A549 (cell line): ENCODE measurements around the gene WWC1. TPM values are rescaled to one million over a fixed set of nuclear protein-coding genes. Genes with fewer than 3 reads are reported as not detected.

Source experiments
- ATAC-seq, 2 experiments: fragments of 200-7000 bp in 1 of 2; fragments of >200 bp in 1 of 2; cut with Nextera tagmentation in 1 of 2; cut with Tn5 transposase in 1 of 2; 3 replicates each; pipeline versions ENCODE4 v1.8.0 to v1.9.1; 2018 to 2020; ENCODE audit warnings: mild to moderate bottlenecking in 1 of 2, moderate library complexity in 1 of 2
- CTCF ChIA-PET: fragments of 300-600 bp; sonication (Branson Sonifier 250); formaldehyde crosslinking; extraction: SDS; loops from one replicate; lab custom pipeline; 2021; ENCODE audit warnings: antibody characterized with exemption, inconsistent platforms; lab: Yijun Ruan, JAX
- POLR2A ChIA-PET: fragments of 350-600 bp; formaldehyde crosslinking; extraction: SDS; loops from one replicate; lab custom pipeline; 2021; ENCODE audit warnings: antibody characterized with exemption, inconsistent platforms; lab: Yijun Ruan, JAX
- DNase-seq, 2 experiments: peaks; one replicate each; pipeline versions ENCODE4 v3.0.0 to v3.0.0-alpha.2; 2011 to 2016; ENCODE audit warnings: low read depth in 1 of 2, low spot score in 1 of 2
- FAIRE-seq: peaks from 2 replicates; lab custom pipeline; 2011; peaks lifted over from hg19 to GRCh38; lab: Jason Lieb, UNC
- H3K27ac ChIP-seq, 2 experiments: fragments of >200 bp; sonication (Bioruptor Twin); formaldehyde crosslinking; 3 replicates each; pipeline ENCODE4 v1.5.1; 2016 to 2017
- H3K4me1 ChIP-seq: fragments of >200 bp; sonication (Bioruptor Twin); formaldehyde crosslinking; 3 replicates; pipeline ENCODE4 v1.6.1; 2016
- H3K4me2 ChIP-seq: fragments of >200 bp; sonication (Bioruptor Twin); formaldehyde crosslinking; 3 replicates; pipeline ENCODE4 v1.6.1; 2016
- H3K4me3 ChIP-seq: fragments of >200 bp; sonication (Bioruptor Twin); formaldehyde crosslinking; 3 replicates; pipeline ENCODE4 v1.5.1; 2016
- H3K9me3 ChIP-seq: fragments of >200 bp; sonication (Bioruptor Twin); formaldehyde crosslinking; 3 replicates; pipeline ENCODE4 v1.6.1; 2016
- ATOH8 ChIP-seq: fragments of 250-450 bp; sonication (Bioruptor Pico); IDR thresholded peaks from 2 replicates; pipeline ENCODE4 v1.5.0; 2020; ENCODE audit warnings: low read depth, mild to moderate bottlenecking, moderate library complexity
- BCL3 ChIP-seq: fragments of >200 bp; sonication (Bioruptor Twin); formaldehyde crosslinking; IDR thresholded peaks from 3 replicates; pipeline ENCODE4 v1.6.1; 2016
- BHLHE40 ChIP-seq: IDR thresholded peaks from 2 replicates; pipeline ENCODE4 v1.6.1; 2012; ENCODE audit warnings: low read depth, low read length, inconsistent platforms
- CBX2 ChIP-seq: fragments of 200-600 bp; sonication (generic); IDR thresholded peaks from 2 replicates; pipeline ENCODE4 v1.6.1; 2016; ENCODE audit warnings: low read depth, mild to moderate bottlenecking, borderline replicate concordance
- CEBPB ChIP-seq, 2 experiments: fragments of >200 bp in 1 of 2; sonication (Bioruptor Twin) in 1 of 2; formaldehyde crosslinking in 1 of 2; IDR thresholded peaks; 2 replicates each; pipeline ENCODE4 v1.6.1; 2012 to 2016
- CTCF ChIP-seq: fragments of >200 bp; sonication (Bioruptor Twin); formaldehyde crosslinking; IDR thresholded peaks from 3 replicates; pipeline ENCODE4 v1.5.1; 2016
- E2F6 ChIP-seq: IDR thresholded peaks from 2 replicates; pipeline ENCODE4 v1.6.1; 2012; ENCODE audit warnings: low read depth, borderline replicate concordance
- EHF ChIP-seq: fragments of 250-450 bp; sonication (Bioruptor Pico); IDR thresholded peaks from 2 replicates; pipeline ENCODE4 v1.5.0; 2020; ENCODE audit warnings: mild to moderate bottlenecking
- EHMT2 ChIP-seq: fragments of 200-600 bp; sonication (generic); IDR thresholded peaks from 2 replicates; pipeline ENCODE4 v1.6.1; 2016; ENCODE audit warnings: antibody characterized with exemption, low read depth, mild to moderate bottlenecking, moderate library complexity
- ESRRA ChIP-seq: fragments of 150-350 bp; IDR thresholded peaks from 2 replicates; pipeline ENCODE4 v1.6.1; 2014; ENCODE audit warnings: mild to moderate bottlenecking, low read length, borderline replicate concordance
- FOSL2 ChIP-seq, 2 experiments: fragments of 450-650 bp in 1 of 2; fragments of >200 bp in 1 of 2; sonication (Bioruptor Twin) in 1 of 2; formaldehyde crosslinking; IDR thresholded peaks; 2 replicates each; pipeline versions ENCODE4 v1.5.0 to v1.6.1; 2016 to 2020; ENCODE audit warnings: mild to moderate bottlenecking in 1 of 2, moderate library complexity in 1 of 2
- FOXS1 ChIP-seq: fragments of 250-450 bp; sonication (Bioruptor Pico); IDR thresholded peaks from 2 replicates; pipeline ENCODE4 v1.5.0; 2020; ENCODE audit warnings: mild to moderate bottlenecking, moderate library complexity
- HDAC2 ChIP-seq: fragments of 200-600 bp; sonication (generic); IDR thresholded peaks from 2 replicates; pipeline ENCODE4 v1.6.1; 2016
- HEYL ChIP-seq: fragments of 250-450 bp; sonication (Bioruptor Pico); IDR thresholded peaks from 2 replicates; pipeline ENCODE4 v1.8.0; 2021; ENCODE audit warnings: mild to moderate bottlenecking, moderate library complexity
- HOXB13 ChIP-seq: fragments of 250-450 bp; sonication (Bioruptor Pico); IDR thresholded peaks from 2 replicates; pipeline ENCODE4 v1.5.0; 2020; ENCODE audit warnings: low read depth, mild to moderate bottlenecking, moderate library complexity
- JUN ChIP-seq, 2 experiments: fragments of >200 bp; sonication (Bioruptor Twin); formaldehyde crosslinking; IDR thresholded peaks; 2 replicates in 1 of 2; 3 replicates in 1 of 2; pipeline ENCODE4 v1.6.1; 2016 to 2017
- JUNB ChIP-seq: fragments of >200 bp; sonication (Bioruptor Twin); formaldehyde crosslinking; IDR thresholded peaks from 2 replicates; pipeline ENCODE4 v1.6.1; 2016
- KDM1A ChIP-seq: fragments of 200-600 bp; sonication (generic); IDR thresholded peaks from 2 replicates; pipeline ENCODE4 v1.6.1; 2016; ENCODE audit warnings: low read depth, mild to moderate bottlenecking
- NFE2L2 ChIP-seq: fragments of 150-350 bp; conservative IDR thresholded peaks from 2 replicates; pipeline ENCODE4 v1.6.1; 2014; ENCODE audit warnings: low read length
- NPAS2 ChIP-seq: fragments of 250-450 bp; sonication (Bioruptor Pico); IDR thresholded peaks from 2 replicates; pipeline ENCODE4 v1.8.0; 2022; ENCODE audit warnings: mild to moderate bottlenecking, moderate library complexity, borderline replicate concordance
- PBX3 ChIP-seq: IDR thresholded peaks from 2 replicates; pipeline ENCODE4 v1.6.1; 2012
- POLR2A ChIP-seq: IDR thresholded peaks from 2 replicates; pipeline ENCODE4 v1.6.1; 2012; ENCODE audit warnings: mild to moderate bottlenecking, low read length
- RAD21 ChIP-seq, 2 experiments: fragments of >200 bp in 1 of 2; sonication (Bioruptor Twin) in 1 of 2; formaldehyde crosslinking in 1 of 2; IDR thresholded peaks in 1 of 2; conservative IDR thresholded peaks in 1 of 2; 2 replicates in 1 of 2; 3 replicates in 1 of 2; pipeline ENCODE4 v1.6.1; 2012 to 2018; ENCODE audit warnings: inconsistent platforms in 1 of 2
- REST ChIP-seq: fragments of 200-600 bp; sonication (generic); IDR thresholded peaks from 2 replicates; pipeline ENCODE4 v1.6.1; 2016; ENCODE audit warnings: antibody characterized with exemption, mild to moderate bottlenecking, moderate library complexity
- RFX5 ChIP-seq: fragments of 450-650 bp; IDR thresholded peaks from 2 replicates; pipeline ENCODE4 v1.7.1; 2014; ENCODE audit warnings: antibody characterized with exemption, mild to moderate bottlenecking, moderate library complexity
- SMC3 ChIP-seq: fragments of >200 bp; sonication (Bioruptor Twin); formaldehyde crosslinking; IDR thresholded peaks from 3 replicates; pipeline ENCODE4 v1.6.1; 2018; ENCODE audit warnings: inconsistent platforms
- SREBF2 ChIP-seq: fragments of 450-650 bp; IDR thresholded peaks from 2 replicates; pipeline ENCODE4 v1.6.1; 2014; ENCODE audit warnings: mild to moderate bottlenecking, moderate library complexity
- TFCP2L1 ChIP-seq: fragments of 250-450 bp; sonication (Bioruptor Pico); IDR thresholded peaks from 2 replicates; pipeline ENCODE4 v1.5.0; 2021; ENCODE audit warnings: mild to moderate bottlenecking
- TP53 ChIP-seq: fragments of 250-450 bp; sonication (Bioruptor Pico); IDR thresholded peaks from 2 replicates; pipeline ENCODE4 v1.5.0; 2021; ENCODE audit warnings: mild to moderate bottlenecking, moderate library complexity
- USF2 ChIP-seq: fragments of 450-650 bp; IDR thresholded peaks from 2 replicates; pipeline ENCODE4 v1.6.1; 2014; ENCODE audit warnings: antibody characterized with exemption
- WGBS: methylation state at CpG from one replicate; pipeline ENCODE4 v1.1.6; 2017; ENCODE audit errors: missing lambda C conversion rate; 5-methylcytosine and 5-hydroxymethylcytosine counted together
- polyA minus RNA-seq: library from RNA; depleted of rRNA, polyadenylated mRNA; stranded (reverse); fragments of >200 nt; gene quantifications from 2 replicates; pipeline ENCODE4 v1.2.3, GENCODE V29; 2011; rRNA and poly(A)+ RNA removed
- polyA plus RNA-seq, 4 experiments: library from polyadenylated mRNA; depleted of rRNA in 3 of 4; stranded (reverse); fragments of >200 nt; fragmentation: RNase III in 1 of 4; extraction: RNeasy Plus Mini Kit Qiagen cat#74134 plus additional on column Dnase treatment in 1 of 4; gene quantifications; 2 replicates in 3 of 4; 3 replicates in 1 of 4; pipeline ENCODE4 v1.2.3, GENCODE V29; 2011 to 2017

The WWC1 gene
- polyA plus RNA-seq (2011; rRNA removed) (75.0 and 98.1 TPM in 2 replicates), polyA plus RNA-seq (2017; fragmentation: RNase III; extraction: RNeasy Plus Mini Kit Qiagen cat#74134 plus additional on column Dnase treatment) (88.5 to 113 TPM (median 92.2 TPM) in 3 replicates), polyA minus RNA-seq (107 and 125 TPM in 2 replicates)
- 52.9 and 53.5 TPM in 2 replicates for polyA plus RNA-seq (2012; cell fraction: cytosol; rRNA removed)
- 45.0 and 53.1 TPM in 2 replicates for polyA plus RNA-seq (2012; cell fraction: nucleus; rRNA removed)

GRCh38 chr5:168291342-168291963, at the start of gene WWC1:
WWC1 (plus strand) TSS chr5:168291645; CDS start chr5:168292153, 508 bp downstream.
- CTCF ChIA-PET = interaction anchor here (0.8 to 8.6 kb wide), 11 partner anchors 12 to 105 kb away, joined by 3 to 256 read pairs (median 5); no protein-coding TSS in a partner anchor
- WGBS = 2% methylated on average over 28 of the region's 77 CpGs
- DNase-seq = peak; percentile 84 to 86
- no peaks in the 10 kb centered on the region for H3K9me3 ChIP-seq
- H3K4me2 ChIP-seq = peak within 1 kb of the TSS; percentile 96
- H3K27ac ChIP-seq = peak within 1 kb of the TSS; percentile 97
- peak within 1 kb of the TSS; percentile 94 for H3K4me3 ChIP-seq
- no peak for FAIRE-seq
- ATAC-seq = peak; percentile 72 to 84
- POLR2A ChIA-PET = interaction anchor here (0.7 to 1.7 kb wide), 4 partner anchors 10 to 39 kb away, joined by 3 to 10 read pairs (median 3); no protein-coding TSS in a partner anchor
- H3K4me1 ChIP-seq = peaks cover 67% of the 10 kb centered on the region
- TF ChIP-seq REST = no peak
- TF ChIP-seq EHMT2 = no peak
- TF ChIP-seq RFX5 = no peak
- TF ChIP-seq USF2 = no peak
- peak; percentile 32; the same call in 2 of the 3 replicates for TF ChIP-seq CTCF
- no peak for TF ChIP-seq NPAS2 (CRISPR knock-in tag)
- TF ChIP-seq FOSL2 (IDR thresholded peaks at IDR 0.05) = no peak
- TF ChIP-seq FOSL2 (CRISPR knock-in tag; IDR thresholded peaks at IDR 0.05) = no peak
- TF ChIP-seq JUN (IDR thresholded peaks at IDR 0.05) = peak; percentile 19 to 65; a peak in 4 of 5 replicates
- TF ChIP-seq RAD21 (conservative IDR thresholded peaks at IDR 0.05 in 1 of 2, IDR thresholded peaks at IDR 0.05 in 1 of 2) = peak; percentile 16 to 39; a peak in 3 of 5 replicates
- no peak for TF ChIP-seq PBX3
- no peak for TF ChIP-seq ESRRA
- no peak for TF ChIP-seq CEBPB (IDR thresholded peaks at IDR 0.05)
- TF ChIP-seq BHLHE40 = no peak
- TF ChIP-seq FOXS1 (CRISPR knock-in tag) = no peak
- TF ChIP-seq EHF = no peak
- no peak for TF ChIP-seq KDM1A
- TF ChIP-seq POLR2A = peak; percentile 59
- TF ChIP-seq SMC3 = peak; percentile 58
- no peak for TF ChIP-seq NFE2L2
- 0 out of 2 replicates have a peak, but pooled peaks have one; percentile 44 for TF ChIP-seq HDAC2
- no peak for TF ChIP-seq TP53
- no peak for TF ChIP-seq E2F6
- TF ChIP-seq JUNB = no peak
- TF ChIP-seq BCL3 = no peak
- no peak for TF ChIP-seq SREBF2
- TF ChIP-seq ATOH8 (CRISPR knock-in tag) = no peak
- no peak for TF ChIP-seq TFCP2L1 (CRISPR knock-in tag)
- no peak for TF ChIP-seq HOXB13
- TF ChIP-seq HEYL (CRISPR knock-in tag) = no peak
- TF ChIP-seq CBX2 = no peak
